Upper lobe of left lung (tissue), 4 donors: ENCODE data around the gene TVP23B.
"Not testable (repeated sequence)": the region's sequence is repeated elsewhere in the genome, so short reads cannot be mapped to it uniquely, and the experiment has no call there.

Source experiments
- CTCF ChIP-seq, 6 experiments: fragments of 450-650 bp in 4 of 6; fragments of 200-600 bp in 2 of 6; sonication (generic) in 2 of 6; IDR thresholded peaks; one replicate each; pipeline ENCODE4 v1.5.1; 2016 to 2019; ENCODE audit warnings: antibody characterized with exemption in 6 of 6
- EP300 ChIP-seq, 4 donors: sonication (generic); formaldehyde crosslinking; IDR thresholded peaks; one replicate each; pipeline ENCODE4 v1.5.1; 2017; ENCODE audit warnings: antibody characterized with exemption in 4 of 4, control low read depth in 2 of 4
- POLR2A ChIP-seq, 4 donors: fragments of 450-650 bp; IDR thresholded peaks; one replicate each; pipeline ENCODE4 v1.5.1; 2016 to 2017; ENCODE audit warnings: antibody characterized with exemption in 4 of 4, mild to moderate bottlenecking in 2 of 4
- POLR2AphosphoS5 ChIP-seq, 2 donors: sonication (generic); formaldehyde crosslinking; IDR thresholded peaks; one replicate each; pipeline ENCODE4 v1.5.1; 2017; ENCODE audit warnings: antibody characterized with exemption in 2 of 2

DNA sequence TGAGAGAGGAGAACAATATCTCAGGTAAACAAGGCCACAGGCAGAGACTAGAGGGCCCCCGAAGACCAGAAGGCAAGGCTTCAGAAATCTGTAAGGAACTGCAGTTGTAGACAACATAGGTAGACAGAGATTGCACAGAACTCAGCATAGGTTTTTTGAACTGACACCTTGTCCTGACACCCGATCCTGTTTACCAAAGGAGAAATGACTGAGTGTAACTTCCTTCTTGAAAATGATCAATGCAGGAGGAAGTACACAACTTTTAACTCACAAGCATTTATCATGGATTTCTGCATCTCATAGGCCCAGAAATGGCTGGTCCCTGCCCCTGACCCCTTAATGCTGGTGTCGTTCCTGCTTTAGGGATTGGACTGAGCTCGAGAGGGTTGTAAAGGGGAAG is 36.3 kb upstream of the TVP23B start:
- TF ChIP-seq CTCF, POLR2AphosphoS5, POLR2A, EP300 (IDR thresholded peaks at IDR 0.05): not testable (repeated sequence)
